K562 (cell line): ENCODE results near the gene ERGIC1. TPM values are rescaled to one million over a fixed set of nuclear protein-coding genes. Genes with fewer than 3 reads are reported as not detected.

Experiments used
- ATAC-seq: fragments of 200-7000 bp; cut with Tn5 transposase; 3 replicates; pipeline ENCODE4 v1.9.1; 2020; ENCODE audit warnings: moderate library complexity
- BruUV-seq: library from RNA; stranded (reverse); fragments of 400-500 nt; replicated peaks from 2 replicates; lab custom pipeline; 2021; lab: Mats Ljungman, UMichigan
- CTCF ChIA-PET: fragments of 300-600 bp; formaldehyde crosslinking; extraction: SDS; loops from one replicate; lab custom pipeline; 2021; ENCODE audit warnings: low intra/inter-chr PET ratio; lab: Yijun Ruan, JAX
- POLR2A ChIA-PET: fragments of 300-600, 350-650 bp; sonication (Branson Sonifier 250); formaldehyde crosslinking; extraction: SDS; loops from one replicate; lab custom pipeline; 2021; ENCODE audit warnings: antibody characterized with exemption, inconsistent platforms; lab: Yijun Ruan, JAX
- DNase-seq, 4 experiments: peaks; one replicate each; pipeline versions ENCODE4 v3.0.0 to v3.0.0-alpha.2; 2011 to 2018; ENCODE audit warnings: low spot score in 3 of 4, mixed read lengths in 3 of 4; ENCODE audit errors: extremely low read depth in 1 of 4
- FAIRE-seq: peaks from 2 replicates; lab custom pipeline; 2011; peaks lifted over from hg19 to GRCh38; lab: Jason Lieb, UNC
- H2AFZ ChIP-seq: 2 replicates; pipeline ENCODE4 v1.6.0; 2011; ENCODE audit warnings: low read depth, low read length, control low read depth, inconsistent platforms
- H3K27ac ChIP-seq: fragments of 200-600 bp; 3 replicates; pipeline ENCODE4 v1.8.0; 2011; ENCODE audit warnings: low read depth, mild to moderate bottlenecking, control low read depth, inconsistent platforms, low read length, moderate library complexity, mixed read lengths; ENCODE audit errors: extremely low read depth
- H3K27me3 ChIP-seq, 2 experiments: fragments of 300-600 bp in 1 of 2; 2 replicates in 1 of 2; 3 replicates in 1 of 2; pipeline versions ENCODE4 v1.6.0 to v1.8.0; 2011; ENCODE audit warnings: inconsistent platforms in 2 of 2, low read length in 2 of 2, mild to moderate bottlenecking in 1 of 2, mixed read lengths in 1 of 2, moderate library complexity in 1 of 2; ENCODE audit not compliant: control insufficient read depth in 2 of 2, insufficient read depth in 2 of 2
- H3K36me3 ChIP-seq: fragments of 300-600 bp; 3 replicates; pipeline ENCODE4 v1.8.0; 2011; ENCODE audit warnings: mild to moderate bottlenecking, low read length, inconsistent platforms; ENCODE audit not compliant: control insufficient read depth, insufficient read depth
- H3K4me1 ChIP-seq, 2 experiments: fragments of 200-600 bp in 1 of 2; replicated peaks in 1 of 2; 2 replicates in 1 of 2; 3 replicates in 1 of 2; pipeline versions ENCODE4 v1.5.1 to v1.8.0; 2011; ENCODE audit warnings: inconsistent platforms in 2 of 2, low read length in 2 of 2, mild to moderate bottlenecking in 1 of 2, mixed read lengths in 1 of 2, moderate library complexity in 1 of 2; ENCODE audit not compliant: control insufficient read depth in 2 of 2, insufficient read depth in 2 of 2
- H3K4me2 ChIP-seq: 2 replicates; pipeline ENCODE4 v1.6.1; 2011; ENCODE audit warnings: low read length, control low read depth, inconsistent platforms, mixed read lengths; ENCODE audit not compliant: insufficient read depth
- H3K4me3 ChIP-seq: fragments of 200-600 bp; sonication (generic), shearing (Covaris generic); 2 replicates; pipeline ENCODE4 v1.5.1; 2016; ENCODE audit warnings: control low read depth, inconsistent platforms
- H3K79me2 ChIP-seq: fragments of 200-600 bp; 3 replicates; pipeline ENCODE4 v1.8.0; 2011; ENCODE audit warnings: low read length, inconsistent platforms; ENCODE audit not compliant: control insufficient read depth, insufficient read depth
- H3K9ac ChIP-seq, 2 experiments: 2 replicates each; pipeline versions ENCODE4 v1.6.0 to v1.6.1; 2011; ENCODE audit warnings: low read depth in 2 of 2, low read length in 2 of 2, control low read depth in 1 of 2, inconsistent platforms in 1 of 2, mild to moderate bottlenecking in 1 of 2, mixed read lengths in 1 of 2; ENCODE audit not compliant: insufficient read depth in 1 of 2
- H3K9me1 ChIP-seq: one replicate; pipeline ENCODE4 v1.6.0; 2011; ENCODE audit warnings: inconsistent platforms, mild to moderate bottlenecking, low read length, moderate library complexity; ENCODE audit not compliant: control insufficient read depth, insufficient read depth
- H3K9me3 ChIP-seq: replicated peaks from 2 replicates; pipeline ENCODE4 v1.5.1; 2011; ENCODE audit warnings: low read depth, low read length, inconsistent platforms; ENCODE audit not compliant: control insufficient read depth, insufficient read depth
- H4K20me1 ChIP-seq: replicated peaks from 2 replicates; pipeline ENCODE4 v1.6.1; 2011; ENCODE audit warnings: low read length, inconsistent platforms, mixed read lengths; ENCODE audit not compliant: control insufficient read depth, insufficient read depth
- BCOR ChIP-seq: fragments of 450-650 bp; IDR thresholded peaks from 2 replicates; pipeline ENCODE4 v1.6.1; 2016
- CEBPB ChIP-seq: fragments of 450-650 bp; IDR thresholded peaks from 2 replicates; pipeline ENCODE4 v1.6.1; 2016; ENCODE audit warnings: missing genetic modification characterization, missing compliant biosample characterization
- CEBPG ChIP-seq, 3 experiments: fragments of 200-800 bp in 1 of 3; sonication (Bioruptor generic) in 1 of 3; sonication (generic) in 1 of 3; formaldehyde crosslinking in 1 of 3; IDR thresholded peaks in 2 of 3; conservative IDR thresholded peaks in 1 of 3; 2 replicates each; pipeline versions ENCODE4 v1.6.1 to v1.8.0; 2016 to 2022; ENCODE audit warnings: missing compliant biosample characterization in 2 of 3, missing genetic modification characterization in 2 of 3, mild to moderate bottlenecking in 1 of 3, missing genetic modification reagents in 1 of 3
- CXXC5 ChIP-seq: fragments of 250-450 bp; sonication (Bioruptor Pico); IDR thresholded peaks from 2 replicates; pipeline ENCODE4 v1.8.0; 2022; ENCODE audit warnings: inconsistent platforms, mild to moderate bottlenecking, moderate library complexity
- KDM1A ChIP-seq, 2 experiments: fragments of 450-650 bp; IDR thresholded peaks; 2 replicates each; pipeline ENCODE4 v1.6.1; 2016; ENCODE audit warnings: mild to moderate bottlenecking in 2 of 2
- KLF6 ChIP-seq: fragments of 250-450 bp; sonication (Bioruptor Pico); IDR thresholded peaks from 2 replicates; pipeline ENCODE4 v1.4.0; 2020; ENCODE audit warnings: mild to moderate bottlenecking, moderate library complexity, borderline replicate concordance
- MAFF ChIP-seq: IDR thresholded peaks from 2 replicates; pipeline ENCODE4 v1.6.1; 2012; ENCODE audit warnings: low read length, improper control_type of control experiment
- RBM25 ChIP-seq: fragments of 200-400 bp; formaldehyde crosslinking; IDR thresholded peaks from 2 replicates; pipeline ENCODE4 v1.6.1; 2018; ENCODE audit warnings: low read length, low read depth, moderate library complexity; ENCODE audit not compliant: severe bottlenecking
- ZFP36 ChIP-seq: fragments of 150-350 bp; IDR thresholded peaks from 2 replicates; pipeline ENCODE4 v1.6.1; 2018; ENCODE audit warnings: low read length, low read depth; ENCODE audit not compliant: partially characterized antibody
- ZNF316 ChIP-seq: fragments of 450-650 bp; IDR thresholded peaks from 2 replicates; pipeline ENCODE4 v1.6.1; 2016
- ZNF57 ChIP-seq: fragments of 450-650 bp; formaldehyde crosslinking; IDR thresholded peaks from 2 replicates; pipeline ENCODE4 v1.4.0; 2020; ENCODE audit warnings: mild to moderate bottlenecking, moderate library complexity
- WGBS: fragments of 100-300 bp; shearing (Covaris generic); methylation state at CpG from one replicate; pipeline ENCODE4 v1.1.6; 2016; ENCODE audit warnings: low coverage, mixed read lengths; ENCODE audit not compliant: insufficient coverage; ENCODE audit errors: missing lambda C conversion rate; 5-methylcytosine and 5-hydroxymethylcytosine counted together
- in situ Hi-C: fragments of 300-500 bp; cut with MboI; formaldehyde crosslinking; loops from 4 replicates; pipeline ENCODE4 v1.15.0; 2018; ENCODE audit warnings: inconsistent platforms, mixed read lengths
- intact Hi-C: fragments of 100-400 bp; cut with micrococcal nuclease; formaldehyde crosslinking; loops from 2 replicates; pipeline ENCODE4 v1.14.2; 2022
- polyA plus RNA-seq, 8 experiments: library from polyadenylated mRNA; depleted of rRNA in 4 of 8; stranded (reverse) in 5 of 8; unstranded in 3 of 8; fragments of >200 nt; fragmentation: Nextera tagmentation in 2 of 8; fragmentation: Illumina TruSeq in 1 of 8; extraction: Ambion mirVana in 2 of 8; extraction: Trizol in 1 of 8; gene quantifications; 2 replicates each; pipeline versions ENCODE4 v1.2.1 to v1.2.3, GENCODE V29; 2011 to 2014; ENCODE audit warnings: inconsistent platforms in 1 of 8, missing spikeins in 1 of 8
- total RNA-seq, 7 experiments: library from RNA; depleted of rRNA in 6 of 7; stranded (reverse); fragments of >200 nt in 6 of 7; fragmentation: Illumina TruSeq in 2 of 7; extraction: Trizol in 2 of 7; gene quantifications; 2 replicates each; pipeline versions ENCODE4 v1.2.1 to v1.2.3, GENCODE V29; 2011 to 2021; ENCODE audit warnings: low replicate concordance in 1 of 7
- TF ChIP-seq, protein P1 (sequence below): sonication (generic); formaldehyde crosslinking; IDR thresholded peaks from 2 replicates; pipeline ENCODE4 v1.8.1; 2023; ENCODE audit warnings: mild to moderate bottlenecking, missing genetic modification reagents, moderate library complexity
- TF ChIP-seq, protein P2 (sequence below), 2 experiments: fragments of 450-650 bp; IDR thresholded peaks; 2 replicates each; pipeline ENCODE4 v1.6.1; 2016

The ERGIC1 gene
- total and polyA plus RNA-seq, 9 of the 15 experiments (the other 6 are each of a cell fraction or from before 2014, with no cell fraction given) = 5.5 to 68.4 (median 36.4) TPM

- FAIRE-seq (no peak), ATAC-seq (no peak), DNase-seq (no peak)
- in situ Hi-C loops (no loop called here), intact Hi-C loops (no loop called here)
- peak overlapping the region in 1 of 2 experiments; percentile 11; a peak in 1 of 4 replicates for H3K9ac ChIP-seq
- ChIA-PET POLR2A (interaction anchor here (0.5 to 3.2 kb wide), 4 partner anchors 10 to 192 kb away, joined by 3 to 14 read pairs (median 8); partner anchors contain the start of gene DUSP1), CTCF (no interaction called here)
- H2AFZ ChIP-seq = peak overlapping the region; percentile 30; the same call in 1 of the 2 replicates
- no peaks in the 10 kb centered on the region for H3K36me3 ChIP-seq
- H3K79me2 ChIP-seq = 0 out of 3 replicates have a peak, but pooled peaks cover 2% of the 10 kb centered on the region
- WGBS = 75% methylated on average over 14 of the region's 14 CpGs
- H3K4me3 ChIP-seq = no peak overlapping the region
- H3K9me3 ChIP-seq = no peaks in the 10 kb centered on the region
- H3K4me2 ChIP-seq = no peak overlapping the region
- no peaks in the 10 kb centered on the region for H4K20me1 ChIP-seq
- H3K4me1 ChIP-seq = peaks cover 42 to 45% of the 10 kb centered on the region in 2 experiments; a peak in 4 of 5 replicates
- no peaks in the 10 kb centered on the region for H3K27me3 ChIP-seq
- no TSS peak for BruUV-seq
- no peak overlapping the region for H3K27ac ChIP-seq
- H3K9me1 ChIP-seq = no peaks in the 10 kb centered on the region
- TF ChIP-seq KDM1A (IDR thresholded peaks at IDR 0.05) = peak in 1 of 2 experiments; percentile 54; a peak in 1 of 4 replicates
- TF ChIP-seq ZNF316 = peak; percentile 3; the same call in 1 of the 2 replicates
- TF ChIP-seq, protein P1, sequence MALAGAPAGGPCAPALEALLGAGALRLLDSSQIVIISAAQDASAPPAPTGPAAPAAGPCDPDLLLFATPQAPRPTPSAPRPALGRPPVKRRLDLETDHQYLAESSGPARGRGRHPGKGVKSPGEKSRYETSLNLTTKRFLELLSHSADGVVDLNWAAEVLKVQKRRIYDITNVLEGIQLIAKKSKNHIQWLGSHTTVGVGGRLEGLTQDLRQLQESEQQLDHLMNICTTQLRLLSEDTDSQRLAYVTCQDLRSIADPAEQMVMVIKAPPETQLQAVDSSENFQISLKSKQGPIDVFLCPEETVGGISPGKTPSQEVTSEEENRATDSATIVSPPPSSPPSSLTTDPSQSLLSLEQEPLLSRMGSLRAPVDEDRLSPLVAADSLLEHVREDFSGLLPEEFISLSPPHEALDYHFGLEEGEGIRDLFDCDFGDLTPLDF (CRISPR knock-in tag) = no peak
- no peak for TF ChIP-seq KLF6 (CRISPR knock-in tag)
- peak; percentile 81 for TF ChIP-seq BCOR
- TF ChIP-seq MAFF = no peak
- TF ChIP-seq RBM25 = peak; percentile 34
- TF ChIP-seq, protein P2, sequence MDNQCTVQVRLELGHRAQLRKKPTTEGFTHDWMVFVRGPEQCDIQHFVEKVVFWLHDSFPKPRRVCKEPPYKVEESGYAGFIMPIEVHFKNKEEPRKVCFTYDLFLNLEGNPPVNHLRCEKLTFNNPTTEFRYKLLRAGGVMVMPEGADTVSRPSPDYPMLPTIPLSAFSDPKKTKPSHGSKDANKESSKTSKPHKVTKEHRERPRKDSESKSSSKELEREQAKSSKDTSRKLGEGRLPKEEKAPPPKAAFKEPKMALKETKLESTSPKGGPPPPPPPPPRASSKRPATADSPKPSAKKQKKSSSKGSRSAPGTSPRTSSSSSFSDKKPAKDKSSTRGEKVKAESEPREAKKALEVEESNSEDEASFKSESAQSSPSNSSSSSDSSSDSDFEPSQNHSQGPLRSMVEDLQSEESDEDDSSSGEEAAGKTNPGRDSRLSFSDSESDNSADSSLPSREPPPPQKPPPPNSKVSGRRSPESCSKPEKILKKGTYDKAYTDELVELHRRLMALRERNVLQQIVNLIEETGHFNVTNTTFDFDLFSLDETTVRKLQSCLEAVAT (IDR thresholded peaks at IDR 0.05) = no peak
- TF ChIP-seq CEBPB (tag) = peak; percentile 78
- TF ChIP-seq ZFP36 = peak; percentile 73
- no peak for TF ChIP-seq ZNF57
- no peak for TF ChIP-seq CXXC5 (CRISPR knock-in tag)
- TF ChIP-seq CEBPG (CRISPR knock-in tag; IDR thresholded peaks at IDR 0.05) = 0 out of 2 replicates have a peak, but pooled peaks have one; percentile 52
- TF ChIP-seq CEBPG (tag; conservative IDR thresholded peaks at IDR 0.05 in 1 of 2, IDR thresholded peaks at IDR 0.05 in 1 of 2) = no peak
Measured at GRCh38 chr5:172798422-172799215, 35.4 kb upstream of the ERGIC1 start.
